Activated effector memory CD4-positive, alpha-beta T cell treated with Interleukin-2 at 50 U/mL for 16 hours (primary cell): ENCODE measurements around the gene HNRNPH1.
"Not testable (repeated sequence)": the region's sequence is repeated elsewhere in the genome, so short reads cannot be mapped to it uniquely, and the experiment has no call there.

Experiments
- DNase-seq: peaks from one replicate; pipeline ENCODE4 v3.0.0-alpha.2; 2020

The HNRNPH1 gene, protein sequence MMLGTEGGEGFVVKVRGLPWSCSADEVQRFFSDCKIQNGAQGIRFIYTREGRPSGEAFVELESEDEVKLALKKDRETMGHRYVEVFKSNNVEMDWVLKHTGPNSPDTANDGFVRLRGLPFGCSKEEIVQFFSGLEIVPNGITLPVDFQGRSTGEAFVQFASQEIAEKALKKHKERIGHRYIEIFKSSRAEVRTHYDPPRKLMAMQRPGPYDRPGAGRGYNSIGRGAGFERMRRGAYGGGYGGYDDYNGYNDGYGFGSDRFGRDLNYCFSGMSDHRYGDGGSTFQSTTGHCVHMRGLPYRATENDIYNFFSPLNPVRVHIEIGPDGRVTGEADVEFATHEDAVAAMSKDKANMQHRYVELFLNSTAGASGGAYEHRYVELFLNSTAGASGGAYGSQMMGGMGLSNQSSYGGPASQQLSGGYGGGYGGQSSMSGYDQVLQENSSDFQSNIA

GRCh38 chr5:179623003-179623905 lies at the start of gene HNRNPH1:
HNRNPH1 (minus strand) TSS chr5:179623671; CDS start chr5:179623133, 538 bp downstream.
- DNase-seq = peak; percentile 97

- peak; percentile 14 for DNase-seq
Observed at GRCh38 chr5:179668391-179668790, 44.9 kb upstream of the HNRNPH1 start.

DNA sequence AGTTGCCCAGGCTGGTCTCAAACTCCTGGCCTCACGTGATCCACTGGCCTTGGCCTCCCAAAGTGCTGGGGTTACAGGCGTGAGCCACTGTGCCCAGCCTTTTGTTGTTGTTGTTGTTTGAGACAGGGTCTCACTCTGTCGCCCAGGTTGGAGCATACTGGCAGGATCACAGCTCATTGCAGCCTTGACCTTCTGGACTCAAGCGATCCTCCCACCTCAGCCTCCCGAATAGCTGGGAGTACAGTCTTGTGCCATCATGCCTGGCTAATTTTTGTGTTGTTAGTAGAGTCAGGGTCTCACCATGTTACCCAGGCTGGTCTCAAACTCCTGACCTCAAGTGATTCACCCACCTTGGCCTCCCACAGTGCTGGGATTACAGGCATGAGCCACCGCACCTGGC lies 38.2 kb upstream of the HNRNPH1 start:
- not testable (repeated sequence) for DNase-seq

DNA sequence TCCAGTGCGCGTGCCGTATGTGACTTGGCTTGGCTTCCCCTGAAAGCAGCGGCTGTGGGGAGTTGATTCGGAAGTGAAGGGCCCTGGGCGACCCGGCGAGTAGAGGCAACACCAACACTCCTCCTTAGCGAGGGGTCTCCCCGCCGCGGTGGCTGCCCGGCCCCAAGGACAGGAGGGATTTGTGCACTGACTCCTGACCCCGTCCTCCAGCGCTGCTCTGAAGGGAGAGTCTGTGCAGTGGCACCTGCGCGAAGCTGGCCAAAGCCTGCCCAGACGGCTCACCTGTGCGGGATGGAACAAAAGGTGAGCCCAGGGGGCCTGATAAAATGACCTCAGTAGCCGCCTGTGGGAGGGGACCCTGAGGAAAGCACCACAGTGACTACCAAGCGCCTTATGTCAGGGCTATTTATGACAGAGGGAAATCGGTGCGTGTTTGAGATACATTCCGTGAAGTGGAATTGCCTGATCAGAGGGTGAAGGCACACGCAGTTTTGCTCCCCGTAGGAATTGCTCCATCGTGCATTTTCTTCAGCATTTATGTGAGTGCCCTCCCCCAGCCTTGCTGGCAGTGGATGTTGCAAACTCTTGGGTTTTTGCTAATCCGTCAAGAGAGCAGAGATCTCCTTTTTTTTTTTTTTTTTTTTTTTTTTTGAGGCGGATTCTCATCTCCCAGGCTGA lies 34.8 kb upstream of the HNRNPH1 start:
- DNase-seq = not testable (repeated sequence)

DNA sequence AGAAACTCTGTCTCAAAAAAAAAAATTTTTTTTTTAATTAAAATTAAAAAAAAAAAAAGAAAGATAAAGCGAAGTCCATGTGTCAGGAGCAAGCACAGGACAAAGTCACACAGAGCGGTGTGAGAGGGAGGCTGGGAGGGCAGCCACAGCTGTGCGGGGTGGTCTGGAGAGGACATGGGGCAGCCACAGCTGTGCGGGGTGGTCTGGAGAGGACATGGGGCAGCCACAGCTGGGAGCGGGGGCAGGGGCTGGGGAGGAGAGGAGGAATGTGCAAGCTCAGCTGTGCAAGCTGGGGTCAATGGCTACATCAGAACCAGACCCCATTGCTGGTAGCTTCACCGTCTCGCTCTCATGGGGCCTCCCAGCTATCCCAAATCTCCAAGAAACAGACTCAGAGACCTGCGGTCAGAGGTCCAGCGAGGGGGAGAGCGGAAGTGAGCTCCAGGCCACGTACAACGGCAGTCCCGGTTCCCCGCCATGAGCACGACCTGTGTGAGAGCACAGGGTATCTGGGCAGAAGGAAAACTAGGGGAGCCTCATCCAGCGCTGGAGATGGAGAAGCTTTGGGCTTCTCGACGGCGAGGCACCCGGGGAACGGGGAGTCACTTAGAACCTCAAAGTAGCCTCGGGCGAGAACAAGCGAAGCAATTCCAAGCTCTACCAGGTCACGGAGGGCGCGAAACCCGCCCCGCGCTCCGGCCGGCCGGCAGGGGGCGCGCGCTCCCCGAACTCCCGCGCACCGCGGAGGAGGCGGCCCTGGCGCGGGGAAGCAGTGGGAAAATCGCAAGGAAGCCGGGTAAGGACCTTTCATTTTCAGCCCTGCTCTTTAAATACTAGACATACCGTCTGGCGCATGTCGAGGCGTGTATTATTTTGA lies 34.1 kb upstream of the HNRNPH1 start:
- DNase-seq = not testable (repeated sequence)

GRCh38 chr5:179653135-179653534 lies 29.7 kb upstream of the HNRNPH1 start:
- not testable (repeated sequence) for DNase-seq

GRCh38 chr5:179650245-179650644 lies 26.8 kb upstream of the HNRNPH1 start:
- not testable (repeated sequence) for DNase-seq

- not testable (repeated sequence) for DNase-seq
Observed at GRCh38 chr5:179649166-179649703, 25.8 kb upstream of the HNRNPH1 start.

DNA sequence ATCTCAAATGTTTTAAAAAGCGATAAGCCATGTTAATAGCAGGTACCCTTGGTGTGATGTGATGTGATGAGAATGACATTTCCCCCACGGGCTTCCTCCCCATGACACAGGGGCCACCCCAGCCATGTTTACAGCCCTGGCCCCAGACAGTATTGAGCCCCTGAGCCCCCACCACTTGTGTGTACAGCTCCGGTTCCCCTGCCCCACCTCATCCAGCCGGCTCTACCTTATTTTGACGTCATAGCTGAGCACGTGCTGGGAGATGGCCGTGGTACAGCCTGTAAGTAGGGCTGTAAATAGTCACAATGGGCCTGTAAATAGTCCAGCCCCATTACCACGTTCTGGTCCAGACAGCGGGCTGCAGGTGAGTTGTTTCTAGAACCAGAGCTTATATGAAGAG lies 24.9 kb upstream of the HNRNPH1 start:
- DNase-seq = no peak

DNA sequence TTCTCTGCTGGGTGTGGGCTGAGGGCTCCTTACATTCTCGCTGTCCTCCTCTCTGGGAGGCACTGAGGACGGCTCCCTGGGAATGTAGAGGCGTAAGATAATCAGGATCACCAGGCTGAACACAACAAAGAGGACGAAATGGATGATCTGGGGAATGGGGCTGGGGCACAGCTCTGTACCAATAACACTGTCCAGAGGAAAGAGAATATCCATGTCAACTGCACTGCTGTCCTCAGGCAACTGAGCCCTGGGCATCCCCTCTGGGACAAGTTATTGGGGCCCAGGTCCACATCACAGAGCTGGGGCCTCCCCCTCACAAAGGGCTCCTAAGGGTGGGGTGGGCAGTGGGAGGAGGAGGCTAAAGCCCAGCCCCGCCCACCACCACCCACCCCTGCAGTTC lies 21.3 kb upstream of the HNRNPH1 start:
- DNase-seq = not testable (repeated sequence)

GRCh38 chr5:179643141-179643920 lies 19.9 kb upstream of the HNRNPH1 start:
- not testable (repeated sequence) for DNase-seq

GRCh38 chr5:179642626-179643025 lies 19.2 kb upstream of the HNRNPH1 start:
- DNase-seq = not testable (repeated sequence)

DNA sequence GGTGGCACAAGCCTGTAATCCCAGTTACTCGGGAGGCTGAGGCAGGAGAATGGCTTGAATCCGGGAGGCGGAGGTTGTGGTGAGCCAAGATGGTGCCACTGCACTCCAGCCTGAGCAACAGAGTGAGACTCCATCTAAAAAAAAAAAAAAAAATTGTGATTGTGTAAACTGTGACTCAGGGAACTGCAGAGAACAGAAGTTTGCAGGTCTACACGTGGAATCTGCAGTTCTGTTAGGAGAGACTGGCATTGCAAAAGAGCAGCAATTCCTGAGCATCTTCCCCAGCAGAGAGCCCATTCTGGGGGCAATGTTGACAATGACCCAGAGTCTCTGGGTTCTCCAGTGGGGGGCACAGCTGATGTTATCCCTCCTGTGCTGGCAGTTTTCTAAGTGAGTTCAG lies 18.3 kb upstream of the HNRNPH1 start:
- DNase-seq = not testable (repeated sequence)

DNA sequence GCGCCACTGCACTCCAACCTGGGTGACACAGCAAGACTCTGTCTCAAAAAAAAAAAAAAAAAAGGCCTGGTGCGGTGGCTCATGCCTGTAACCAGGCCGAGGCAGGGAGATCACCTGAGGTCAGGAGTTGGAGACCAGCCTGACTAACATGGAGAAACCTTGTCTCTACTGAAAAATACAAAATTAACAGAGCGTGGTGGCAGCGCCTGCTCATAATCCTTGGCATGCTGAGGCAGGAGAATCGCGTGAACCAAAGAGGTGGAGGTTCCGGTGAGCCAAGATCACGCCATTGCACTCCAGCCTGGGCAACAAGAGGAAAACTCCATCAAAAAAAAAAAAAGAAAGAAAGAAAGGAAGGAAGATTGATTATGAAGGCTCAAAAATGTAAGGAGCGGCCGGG lies 15.8 kb upstream of the HNRNPH1 start:
- not testable (repeated sequence) for DNase-seq

DNA sequence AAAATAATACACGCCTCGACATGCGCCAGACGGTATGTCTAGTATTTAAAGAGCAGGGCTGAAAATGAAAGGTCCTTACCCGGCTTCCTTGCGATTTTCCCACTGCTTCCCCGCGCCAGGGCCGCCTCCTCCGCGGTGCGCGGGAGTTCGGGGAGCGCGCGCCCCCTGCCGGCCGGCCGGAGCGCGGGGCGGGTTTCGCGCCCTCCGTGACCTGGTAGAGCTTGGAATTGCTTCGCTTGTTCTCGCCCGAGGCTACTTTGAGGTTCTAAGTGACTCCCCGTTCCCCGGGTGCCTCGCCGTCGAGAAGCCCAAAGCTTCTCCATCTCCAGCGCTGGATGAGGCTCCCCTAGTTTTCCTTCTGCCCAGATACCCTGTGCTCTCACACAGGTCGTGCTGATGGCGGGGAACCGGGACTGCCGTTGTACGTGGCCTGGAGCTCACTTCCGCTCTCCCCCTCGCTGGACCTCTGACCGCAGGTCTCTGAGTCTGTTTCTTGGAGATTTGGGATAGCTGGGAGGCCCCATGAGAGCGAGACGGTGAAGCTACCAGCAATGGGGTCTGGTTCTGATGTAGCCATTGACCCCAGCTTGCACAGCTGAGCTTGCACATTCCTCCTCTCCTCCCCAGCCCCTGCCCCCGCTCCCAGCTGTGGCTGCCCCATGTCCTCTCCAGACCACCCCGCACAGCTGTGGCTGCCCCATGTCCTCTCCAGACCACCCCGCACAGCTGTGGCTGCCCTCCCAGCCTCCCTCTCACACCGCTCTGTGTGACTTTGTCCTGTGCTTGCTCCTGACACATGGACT lies 11.1 kb upstream of the HNRNPH1 start:
- DNase-seq = not testable (repeated sequence)

- not testable (repeated sequence) for DNase-seq
Observed at GRCh38 chr5:179633501-179634369, 10.3 kb upstream of the HNRNPH1 start.

- no peak for DNase-seq
Observed at GRCh38 chr5:179624841-179625271, 1.4 kb upstream of the HNRNPH1 start.

GRCh38 chr5:179623906-179624741 lies 653 bp upstream of the HNRNPH1 start:
- peak; percentile 34 for DNase-seq
